ENCODE results near the gene COX6B2.

DNA sequence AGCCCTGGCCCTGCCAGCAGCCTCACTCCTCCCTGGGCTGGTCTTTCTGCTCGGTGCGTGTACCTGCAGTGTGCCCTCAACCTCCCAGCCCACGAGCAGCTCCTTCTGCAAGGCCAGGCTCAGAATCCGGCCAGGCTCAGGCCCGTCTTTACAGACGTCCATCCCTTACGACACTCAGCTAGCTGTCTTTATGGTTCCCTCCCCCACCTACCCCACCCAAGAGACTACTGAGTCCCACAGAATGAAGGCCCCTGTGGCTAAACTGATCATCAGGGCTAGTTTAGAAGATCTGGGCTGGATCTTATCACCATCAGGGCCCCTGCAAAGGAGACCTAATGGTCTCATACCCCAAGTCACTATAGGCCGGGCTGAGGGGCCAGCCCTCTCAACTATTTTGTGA lies 40.1 kb downstream of the COX6B2 start:
- TF ChIP-seq, protein P1, sequence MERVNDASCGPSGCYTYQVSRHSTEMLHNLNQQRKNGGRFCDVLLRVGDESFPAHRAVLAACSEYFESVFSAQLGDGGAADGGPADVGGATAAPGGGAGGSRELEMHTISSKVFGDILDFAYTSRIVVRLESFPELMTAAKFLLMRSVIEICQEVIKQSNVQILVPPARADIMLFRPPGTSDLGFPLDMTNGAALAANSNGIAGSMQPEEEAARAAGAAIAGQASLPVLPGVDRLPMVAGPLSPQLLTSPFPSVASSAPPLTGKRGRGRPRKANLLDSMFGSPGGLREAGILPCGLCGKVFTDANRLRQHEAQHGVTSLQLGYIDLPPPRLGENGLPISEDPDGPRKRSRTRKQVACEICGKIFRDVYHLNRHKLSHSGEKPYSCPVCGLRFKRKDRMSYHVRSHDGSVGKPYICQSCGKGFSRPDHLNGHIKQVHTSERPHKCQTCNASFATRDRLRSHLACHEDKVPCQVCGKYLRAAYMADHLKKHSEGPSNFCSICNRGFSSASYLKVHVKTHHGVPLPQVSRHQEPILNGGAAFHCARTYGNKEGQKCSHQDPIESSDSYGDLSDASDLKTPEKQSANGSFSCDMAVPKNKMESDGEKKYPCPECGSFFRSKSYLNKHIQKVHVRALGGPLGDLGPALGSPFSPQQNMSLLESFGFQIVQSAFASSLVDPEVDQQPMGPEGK (CRISPR knock-in tag; IDR thresholded peaks at IDR 0.05; ENCODE audit: borderline replicate concordance) = no peak
- TF ChIP-seq ZFP3 (CRISPR knock-in tag; IDR thresholded peaks at IDR 0.05) = no peak
- no peak for TF ChIP-seq BACH2 (CRISPR knock-in tag; IDR thresholded peaks at IDR 0.05; ENCODE audit: borderline replicate concordance)
- TF ChIP-seq, protein P2, sequence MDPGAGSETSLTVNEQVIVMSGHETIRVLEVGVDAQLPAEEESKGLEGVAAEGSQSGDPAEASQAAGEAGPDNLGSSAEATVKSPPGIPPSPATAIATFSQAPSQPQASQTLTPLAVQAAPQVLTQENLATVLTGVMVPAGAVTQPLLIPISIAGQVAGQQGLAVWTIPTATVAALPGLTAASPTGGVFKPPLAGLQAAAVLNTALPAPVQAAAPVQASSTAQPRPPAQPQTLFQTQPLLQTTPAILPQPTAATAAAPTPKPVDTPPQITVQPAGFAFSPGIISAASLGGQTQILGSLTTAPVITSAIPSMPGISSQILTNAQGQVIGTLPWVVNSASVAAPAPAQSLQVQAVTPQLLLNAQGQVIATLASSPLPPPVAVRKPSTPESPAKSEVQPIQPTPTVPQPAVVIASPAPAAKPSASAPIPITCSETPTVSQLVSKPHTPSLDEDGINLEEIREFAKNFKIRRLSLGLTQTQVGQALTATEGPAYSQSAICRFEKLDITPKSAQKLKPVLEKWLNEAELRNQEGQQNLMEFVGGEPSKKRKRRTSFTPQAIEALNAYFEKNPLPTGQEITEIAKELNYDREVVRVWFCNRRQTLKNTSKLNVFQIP (CRISPR knock-in tag; IDR thresholded peaks at IDR 0.05; ENCODE audit: borderline replicate concordance, low read depth) = no peak

All from SK-N-SH treated with all-trans-retinoic acid at 6 μM for 48 hours (cell line).